ENCODE data around the gene SWI5. TPM values are rescaled to one million over a fixed set of nuclear protein-coding genes. Genes with fewer than 3 reads are reported as not detected.

SWI5 gene
- total and polyA plus RNA-seq, 4 donors, result 14.1 to 41.2 (median 25.1) TPM

GRCh38 chr9:128250839-128251731 lies 25.0 kb upstream of the SWI5 start:
- 34% methylated on average over 32 of the region's 43 CpGs for WGBS (ENCODE audit: insufficient coverage)
- Histone ChIP-seq H3K4me1 (ENCODE audit: control insufficient read depth, insufficient read depth, low read length) (peaks cover 28% of the 10 kb centered on the region), H3K27me3 (ENCODE audit: control insufficient read depth, insufficient read depth, low read length) (no peaks in the 10 kb centered on the region), H3K36me3 (ENCODE audit: control insufficient read depth, insufficient read depth, low read length) (peaks cover 91% of the 10 kb centered on the region), H3K4me3 (ENCODE audit: low read depth, low read length) (peak overlapping the region; percentile 35), H3K27ac (ENCODE audit: low read depth, low read length) (no peak overlapping the region), H3K9me3 (ENCODE audit: control insufficient read depth, insufficient read depth, low read length) (no peaks in the 10 kb centered on the region)
- no peak for DNase-seq (ENCODE audit: low read depth in 4 of 6, low spot score in 6 of 6)

GRCh38 chr9:128251732-128252100 lies 24.4 kb upstream of the SWI5 start:
- Histone ChIP-seq H3K36me3 (ENCODE audit: control insufficient read depth, insufficient read depth, low read length) (peaks cover 89% of the 10 kb centered on the region), H3K4me1 (ENCODE audit: control insufficient read depth, insufficient read depth, low read length) (peaks cover 23% of the 10 kb centered on the region), H3K4me3 (ENCODE audit: low read depth, low read length) (no peak overlapping the region), H3K27me3 (ENCODE audit: control insufficient read depth, insufficient read depth, low read length) (no peaks in the 10 kb centered on the region), H3K27ac (ENCODE audit: low read depth, low read length) (no peak overlapping the region), H3K9me3 (ENCODE audit: control insufficient read depth, insufficient read depth, low read length) (no peaks in the 10 kb centered on the region)
- 50% methylated on average over 1 of the region's 3 CpGs for WGBS (ENCODE audit: insufficient coverage)
- no peak for DNase-seq (ENCODE audit: low read depth in 4 of 6, low spot score in 6 of 6)

- no peaks in the 10 kb centered on the region for H3K27me3 ChIP-seq (ENCODE audit: control insufficient read depth, insufficient read depth, low read length)
- no peak overlapping the region for H3K4me3 ChIP-seq (ENCODE audit: low read depth, low read length)
- WGBS (ENCODE audit: insufficient coverage), result 94% methylated on average over 25 of the region's 25 CpGs
- H3K36me3 ChIP-seq (ENCODE audit: control insufficient read depth, insufficient read depth, low read length), result peaks cover 88% of the 10 kb centered on the region
- H3K27ac ChIP-seq (ENCODE audit: low read depth, low read length), result no peak overlapping the region
- no peak for DNase-seq (ENCODE audit: low read depth in 4 of 6, low spot score in 6 of 6)
- H3K9me3 ChIP-seq (ENCODE audit: control insufficient read depth, insufficient read depth, low read length), result no peaks in the 10 kb centered on the region
- H3K4me1 ChIP-seq (ENCODE audit: control insufficient read depth, insufficient read depth, low read length), result peaks cover 19% of the 10 kb centered on the region
Observed at GRCh38 chr9:128252317-128253139, 23.5 kb upstream of the SWI5 start.

- Histone ChIP-seq H3K9me3 (ENCODE audit: control insufficient read depth, insufficient read depth, low read length) (no peaks in the 10 kb centered on the region), H3K36me3 (ENCODE audit: control insufficient read depth, insufficient read depth, low read length) (peaks cover 91% of the 10 kb centered on the region), H3K4me3 (ENCODE audit: low read depth, low read length) (no peak overlapping the region), H3K27ac (ENCODE audit: low read depth, low read length) (no peak overlapping the region), H3K4me1 (ENCODE audit: control insufficient read depth, insufficient read depth, low read length) (peaks cover 19% of the 10 kb centered on the region), H3K27me3 (ENCODE audit: control insufficient read depth, insufficient read depth, low read length) (no peaks in the 10 kb centered on the region)
- WGBS (ENCODE audit: insufficient coverage), result 86% methylated on average over 31 of the region's 31 CpGs
- no peak for DNase-seq (ENCODE audit: low read depth in 4 of 6, low spot score in 6 of 6)
Observed at GRCh38 chr9:128253140-128253990, 22.7 kb upstream of the SWI5 start.

GRCh38 chr9:128253991-128254346 lies 22.1 kb upstream of the SWI5 start:
- Histone ChIP-seq H3K36me3 (ENCODE audit: control insufficient read depth, insufficient read depth, low read length) (peaks cover 91% of the 10 kb centered on the region), H3K4me3 (ENCODE audit: low read depth, low read length) (no peak overlapping the region), H3K27ac (ENCODE audit: low read depth, low read length) (no peak overlapping the region), H3K4me1 (ENCODE audit: control insufficient read depth, insufficient read depth, low read length) (peaks cover 19% of the 10 kb centered on the region), H3K27me3 (ENCODE audit: control insufficient read depth, insufficient read depth, low read length) (no peaks in the 10 kb centered on the region), H3K9me3 (ENCODE audit: control insufficient read depth, insufficient read depth, low read length) (no peaks in the 10 kb centered on the region)
- no peak for DNase-seq (ENCODE audit: low read depth in 4 of 6, low spot score in 6 of 6)
- WGBS (ENCODE audit: insufficient coverage), result 91% methylated on average over 6 of the region's 7 CpGs

- H3K9me3 ChIP-seq (ENCODE audit: control insufficient read depth, insufficient read depth, low read length), result no peaks in the 10 kb centered on the region
- WGBS (ENCODE audit: insufficient coverage), result 87% methylated on average over 12 of the region's 20 CpGs
- no peak overlapping the region for H3K4me3 ChIP-seq (ENCODE audit: low read depth, low read length)
- no peak for DNase-seq (ENCODE audit: low read depth in 4 of 6, low spot score in 6 of 6)
- peaks cover 19% of the 10 kb centered on the region for H3K4me1 ChIP-seq (ENCODE audit: control insufficient read depth, insufficient read depth, low read length)
- H3K27me3 ChIP-seq (ENCODE audit: control insufficient read depth, insufficient read depth, low read length), result no peaks in the 10 kb centered on the region
- H3K27ac ChIP-seq (ENCODE audit: low read depth, low read length), result no peak overlapping the region
- H3K36me3 ChIP-seq (ENCODE audit: control insufficient read depth, insufficient read depth, low read length), result peaks cover 92% of the 10 kb centered on the region
Observed at GRCh38 chr9:128254362-128254761, 21.7 kb upstream of the SWI5 start.

- 53% methylated on average over 15 of the region's 18 CpGs for WGBS (ENCODE audit: insufficient coverage)
- H3K4me3 ChIP-seq (ENCODE audit: low read depth, low read length), result no peak overlapping the region
- peaks cover 92% of the 10 kb centered on the region for H3K36me3 ChIP-seq (ENCODE audit: control insufficient read depth, insufficient read depth, low read length)
- DNase-seq (ENCODE audit: low read depth in 4 of 6, low spot score in 6 of 6), result peak in 2 of 6 donors; percentile 75 to 78
- no peaks in the 10 kb centered on the region for H3K9me3 ChIP-seq (ENCODE audit: control insufficient read depth, insufficient read depth, low read length)
- no peak overlapping the region for H3K27ac ChIP-seq (ENCODE audit: low read depth, low read length)
- peaks cover 19% of the 10 kb centered on the region for H3K4me1 ChIP-seq (ENCODE audit: control insufficient read depth, insufficient read depth, low read length)
- no peaks in the 10 kb centered on the region for H3K27me3 ChIP-seq (ENCODE audit: control insufficient read depth, insufficient read depth, low read length)
Observed at GRCh38 chr9:128254855-128255759, 21.0 kb upstream of the SWI5 start.

- Histone ChIP-seq H3K4me1 (ENCODE audit: control insufficient read depth, insufficient read depth, low read length) (peaks cover 9% of the 10 kb centered on the region), H3K27ac (ENCODE audit: low read depth, low read length) (no peak overlapping the region), H3K9me3 (ENCODE audit: control insufficient read depth, insufficient read depth, low read length) (no peaks in the 10 kb centered on the region), H3K27me3 (ENCODE audit: control insufficient read depth, insufficient read depth, low read length) (no peaks in the 10 kb centered on the region), H3K36me3 (ENCODE audit: control insufficient read depth, insufficient read depth, low read length) (peaks cover 95% of the 10 kb centered on the region), H3K4me3 (ENCODE audit: low read depth, low read length) (no peak overlapping the region)
- WGBS (ENCODE audit: insufficient coverage), result 70% methylated on average over 22 of the region's 23 CpGs
- no peak for DNase-seq (ENCODE audit: low read depth in 4 of 6, low spot score in 6 of 6)
Observed at GRCh38 chr9:128257086-128257825, 18.8 kb upstream of the SWI5 start.
